Measurements from ENCODE around the gene SLC25A48.
A peak's percentile ranks its signal among the peaks of the same experiment; 100 is the strongest.

SLC25A48 gene

DNA sequence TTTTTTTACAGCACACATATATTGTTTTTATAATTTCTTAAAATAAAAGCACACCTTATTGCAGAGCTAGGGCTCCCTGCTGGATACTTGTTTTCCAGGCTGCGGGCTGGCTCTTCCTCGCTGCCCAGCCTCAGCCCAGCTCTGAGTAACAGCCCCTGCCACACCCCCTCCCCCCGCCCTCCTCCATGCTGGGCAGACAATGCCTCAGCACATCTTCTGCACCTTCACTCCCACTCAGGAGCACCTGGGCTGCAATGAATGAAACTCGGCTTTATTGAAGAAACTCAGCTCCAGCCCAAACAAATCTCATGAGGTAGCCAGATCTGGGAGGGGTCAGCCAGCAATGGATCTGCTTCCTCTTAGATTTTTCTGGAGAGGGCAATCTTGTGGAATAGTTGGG lies 51.7 kb downstream of the SLC25A48 start:
- DNase-seq = no peak

DNA sequence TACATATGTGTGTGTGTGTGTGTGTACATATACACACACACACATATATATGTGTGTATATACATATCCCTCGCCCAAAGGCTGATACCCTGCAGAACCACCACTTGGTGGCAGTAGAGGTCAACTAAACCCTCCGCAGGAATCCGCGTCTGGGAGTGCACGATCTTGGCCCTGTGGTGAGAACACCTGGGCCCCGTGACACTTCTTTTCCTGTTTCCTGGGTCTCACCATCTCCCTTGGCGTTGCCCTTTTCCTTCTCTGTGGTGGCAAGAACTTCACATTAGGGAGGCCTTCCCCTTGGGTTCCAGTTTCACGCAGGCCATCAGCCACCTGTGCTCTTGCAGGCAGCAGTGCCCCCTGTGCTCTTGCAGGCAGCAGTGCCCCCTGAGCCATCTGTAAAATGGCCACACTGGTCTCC lies 53.0 kb downstream of the SLC25A48 start:
- DNase-seq = peak; percentile 77

DNA sequence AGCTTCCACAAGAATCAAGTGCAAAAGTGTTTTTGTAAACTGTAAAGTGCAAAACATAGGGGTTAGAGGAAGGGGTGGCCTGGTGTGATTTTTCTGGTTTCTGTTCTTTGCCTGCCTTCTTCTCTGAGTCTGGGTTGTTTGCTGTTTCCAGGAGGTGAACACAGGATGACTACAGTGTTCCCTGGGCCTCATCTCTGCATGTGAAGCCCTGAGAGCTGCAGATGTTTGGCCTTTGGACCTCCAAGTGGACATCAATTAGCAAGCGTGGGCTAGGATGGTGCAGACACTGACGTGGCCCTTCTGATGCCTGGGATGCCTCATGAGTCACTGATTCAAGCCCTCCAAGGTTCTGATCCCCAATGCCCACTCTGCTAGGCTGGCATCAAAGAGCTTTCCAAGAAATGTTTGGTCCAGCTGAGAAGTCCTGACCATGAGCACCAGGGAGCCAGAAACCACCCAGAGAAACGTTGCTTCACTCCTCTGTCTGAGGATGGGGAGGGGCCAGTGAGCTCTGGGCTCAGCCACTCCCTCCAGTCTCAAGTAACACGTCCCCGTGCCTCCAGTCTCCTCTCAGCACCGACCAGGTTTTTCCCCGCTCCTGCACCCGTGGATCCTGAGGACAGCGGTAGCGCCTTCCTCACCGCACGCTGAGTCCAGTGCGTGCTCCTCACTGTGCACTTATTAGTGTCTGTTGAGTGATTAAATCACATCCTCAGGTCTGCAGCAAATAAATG lies 53.6 kb downstream of the SLC25A48 start:
- DNase-seq = no peak

DNA sequence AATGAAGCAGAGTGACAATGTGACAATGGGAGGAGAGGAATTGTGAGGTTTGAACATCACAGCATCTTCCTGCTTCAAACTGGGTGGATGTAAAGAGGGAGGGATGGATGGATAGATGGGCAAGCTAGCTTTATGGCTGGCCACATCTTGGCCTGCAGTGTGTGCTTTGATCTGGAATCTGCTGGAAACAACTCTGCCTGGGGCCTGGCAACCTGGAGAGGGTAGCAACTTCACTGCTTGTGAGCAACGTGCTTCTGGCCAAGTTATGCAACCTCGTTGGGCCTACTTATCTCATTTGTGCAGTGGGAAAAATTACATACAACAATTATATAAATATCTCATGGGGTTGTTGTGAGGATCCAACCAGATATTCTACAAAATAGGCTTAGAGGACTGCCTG lies 55.8 kb downstream of the SLC25A48 start:
- no peak for DNase-seq

DNA sequence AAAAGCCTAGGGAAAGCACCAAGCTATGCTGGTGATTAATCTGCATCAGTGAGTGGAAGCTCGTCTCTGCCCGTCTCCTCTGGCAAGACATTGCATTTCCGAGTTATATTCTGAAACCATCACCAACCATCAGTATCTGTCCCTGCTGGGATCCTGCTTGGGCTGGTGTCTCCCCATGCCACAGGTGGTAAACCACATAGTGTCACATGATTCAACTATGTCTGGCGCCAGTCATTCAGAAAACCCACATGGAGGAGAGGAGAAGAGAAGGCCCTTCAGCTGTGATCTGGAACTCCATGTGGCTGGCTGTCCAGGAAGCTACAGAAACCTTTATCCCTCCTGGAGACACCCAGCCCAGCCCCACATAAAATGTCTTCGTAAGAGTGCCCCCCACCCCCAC lies 56.4 kb downstream of the SLC25A48 start:
- peak; percentile 90 for DNase-seq

DNA sequence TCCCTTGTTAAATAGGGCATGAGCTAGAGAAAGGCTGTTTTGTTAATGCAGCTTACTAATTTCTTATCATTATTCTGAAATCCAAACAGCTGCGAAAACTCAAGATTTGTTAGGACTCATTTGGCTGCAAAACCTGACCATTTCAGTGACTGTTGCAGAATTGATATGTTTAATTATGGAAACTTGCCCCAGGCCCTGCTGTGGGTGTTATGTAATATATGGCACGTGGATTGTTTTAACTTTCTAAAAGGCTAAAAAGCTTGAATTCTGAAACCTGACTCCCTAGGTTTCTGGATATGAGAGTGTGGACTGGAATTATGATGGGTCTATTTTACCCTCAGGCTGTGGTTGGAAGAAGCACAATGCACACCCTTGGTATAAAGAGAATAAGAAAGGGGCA lies 56.8 kb downstream of the SLC25A48 start:
- no peak for DNase-seq

DNA sequence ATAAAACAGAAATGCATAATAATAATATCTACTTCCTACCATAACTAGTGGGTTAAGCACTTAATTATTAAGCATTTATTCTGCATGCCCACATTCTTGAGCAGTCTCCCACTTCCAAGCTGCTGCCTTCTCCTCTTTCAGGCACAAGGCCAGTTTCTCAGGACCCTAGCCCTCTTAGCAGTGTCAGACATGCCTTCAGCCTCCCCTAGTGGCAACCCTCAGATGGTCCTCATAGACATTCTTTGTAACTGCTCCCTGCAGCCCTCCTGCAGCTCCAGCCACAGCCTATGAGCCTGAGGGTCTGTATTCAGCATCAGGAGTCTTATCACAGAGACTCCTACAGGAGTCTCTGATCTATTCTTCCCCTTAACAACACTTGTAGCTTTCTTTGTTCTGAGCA lies 57.3 kb downstream of the SLC25A48 start:
- no peak for DNase-seq

DNA sequence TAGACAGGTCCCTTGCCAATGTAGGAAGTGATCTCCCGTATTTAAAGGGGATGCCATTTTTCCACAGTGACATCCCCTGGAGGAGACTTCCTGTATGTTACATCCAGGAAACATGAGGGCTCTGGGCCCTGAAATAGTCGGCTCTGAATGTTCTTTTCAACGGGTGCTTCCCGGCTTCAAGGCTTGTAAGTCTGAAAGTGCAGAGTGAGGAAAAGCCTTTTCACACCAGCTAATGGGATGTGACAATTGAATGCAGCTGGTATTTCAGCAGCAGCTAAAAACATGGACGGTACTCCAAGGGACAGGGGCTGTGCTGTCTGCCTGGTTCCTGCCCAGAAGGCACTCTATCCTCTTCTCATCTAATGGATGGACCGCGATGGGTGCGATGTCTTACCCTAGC lies 59.8 kb downstream of the SLC25A48 start:
- no peak for DNase-seq

DNA sequence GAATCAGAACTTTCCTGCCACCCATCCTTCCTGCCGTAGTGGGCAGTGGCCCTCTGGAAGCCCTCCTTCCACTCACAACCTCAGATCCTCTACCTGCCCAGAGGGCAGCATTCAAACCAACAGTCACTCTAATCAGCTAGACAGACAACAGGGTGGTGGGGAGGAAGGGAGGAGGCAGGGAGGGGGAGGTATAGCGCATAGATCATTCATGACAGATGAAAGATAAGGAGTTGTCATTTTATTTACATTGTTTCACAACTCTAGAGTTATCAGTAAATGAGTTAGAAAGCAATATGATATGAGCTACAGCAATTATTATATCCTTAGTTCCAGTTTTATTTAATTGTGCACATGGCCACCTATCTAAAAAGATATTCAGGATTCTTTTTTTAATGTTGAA lies 60.3 kb downstream of the SLC25A48 start:
- no peak for DNase-seq

DNA sequence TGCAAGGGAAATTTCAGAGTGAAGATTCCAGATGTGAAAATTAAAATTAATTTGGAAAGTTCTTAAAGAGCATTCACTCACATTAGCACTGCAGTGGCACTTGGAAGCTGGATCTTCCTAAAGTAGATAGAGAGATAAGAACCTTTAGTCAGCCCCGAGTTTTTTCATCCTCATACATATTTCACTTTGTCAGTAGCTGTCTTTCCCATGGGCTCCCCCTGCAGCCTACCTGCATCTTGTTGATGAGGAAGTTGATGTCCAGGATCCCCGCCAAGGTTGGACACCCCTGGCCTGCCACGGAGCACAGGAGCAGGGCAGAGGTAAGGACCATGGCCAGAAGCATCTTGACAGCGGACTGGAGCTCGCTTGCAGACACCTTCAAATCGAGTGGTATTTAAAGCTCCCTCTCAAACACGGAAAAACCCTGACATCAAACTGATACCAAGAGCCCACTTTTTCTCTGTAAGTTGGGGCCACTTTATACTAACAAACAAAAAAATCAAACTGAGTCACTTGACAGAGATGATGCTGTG lies 61.1 kb downstream of the SLC25A48 start, which contains the start of gene IL9:
Gene IL9, minus strand, starts transcription at position 368 of the 533 bp plus-strand sequence. Its CDS starts 25 bp downstream, at position 343.
- DNase-seq = no peak

DNA sequence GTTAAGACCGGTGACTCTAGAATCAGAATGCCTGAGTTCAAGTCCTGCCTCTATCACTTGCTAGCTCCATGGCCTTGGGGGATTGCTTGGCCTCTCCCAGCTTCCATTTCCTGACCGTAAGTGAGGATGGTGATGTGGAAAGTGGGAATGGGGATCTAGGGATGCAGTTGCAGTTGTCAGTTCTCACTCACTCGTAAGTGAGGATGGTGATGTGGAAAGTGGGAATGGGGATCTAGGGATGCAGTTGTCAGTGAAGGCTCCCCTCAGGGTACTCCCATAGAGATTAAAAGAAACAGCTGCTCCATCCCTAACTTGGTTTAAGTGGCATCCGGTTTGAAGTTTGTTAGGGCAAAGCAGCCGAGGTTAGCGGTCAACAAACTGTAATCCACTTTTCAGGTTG lies 64.2 kb downstream of the SLC25A48 start:
- no peak for DNase-seq

DNA sequence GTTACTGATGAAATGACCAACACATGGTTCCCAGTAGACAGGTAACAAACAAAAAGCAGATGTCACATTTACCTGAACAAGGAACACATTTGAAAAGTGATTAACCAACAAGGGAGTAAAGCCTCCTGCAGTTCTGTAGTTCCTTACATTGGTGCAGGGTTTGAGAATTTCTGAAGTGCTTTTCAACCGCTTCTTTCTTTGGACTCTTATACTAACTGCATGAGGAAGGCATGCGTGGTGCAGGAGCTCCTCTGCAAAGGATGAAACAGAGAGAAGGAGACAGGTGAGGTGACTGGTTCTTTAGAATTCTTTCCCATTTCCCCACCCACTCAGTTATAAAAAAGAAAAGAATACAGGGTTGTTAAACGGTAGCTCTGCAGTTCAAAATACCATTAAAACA lies 65.8 kb downstream of the SLC25A48 start:
- no peak for DNase-seq

DNA sequence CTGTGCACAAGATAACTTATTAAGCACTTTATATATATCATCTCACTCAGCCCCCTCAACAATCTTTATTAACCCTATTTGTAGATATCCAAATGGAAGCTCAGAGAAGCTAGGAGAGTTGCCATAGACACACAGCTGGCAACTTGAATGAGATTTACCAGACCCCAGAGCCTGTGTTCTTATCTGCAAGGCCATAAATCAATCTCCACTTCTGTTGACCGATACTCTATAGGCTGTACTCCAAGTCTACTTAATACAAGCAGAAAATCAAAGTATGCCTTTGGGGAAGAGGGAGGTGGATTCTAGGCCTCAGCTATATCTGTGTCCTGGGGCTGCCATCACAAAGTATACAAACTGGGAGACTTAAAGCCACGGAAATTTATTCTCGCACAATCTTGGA lies 67.2 kb downstream of the SLC25A48 start:
- DNase-seq = no peak

DNA sequence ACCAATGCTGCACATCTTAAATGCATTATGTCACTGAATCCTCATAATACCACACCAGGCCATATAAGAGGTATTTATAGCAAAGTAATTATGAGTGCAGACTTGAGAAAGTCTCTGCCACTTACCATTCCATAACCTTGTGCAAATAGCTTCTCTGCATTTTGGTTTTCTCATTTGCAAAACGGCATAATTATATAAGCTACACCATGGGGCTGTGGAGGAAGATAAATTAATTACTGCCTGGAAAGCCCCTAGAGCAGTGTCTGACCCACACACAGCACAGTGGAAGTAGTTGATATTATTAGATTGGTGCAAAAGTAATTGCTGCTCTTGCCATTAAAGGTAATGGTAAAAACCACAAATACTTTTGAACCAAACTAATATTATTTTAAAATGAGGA lies 70.7 kb downstream of the SLC25A48 start:
- no peak for DNase-seq

DNA sequence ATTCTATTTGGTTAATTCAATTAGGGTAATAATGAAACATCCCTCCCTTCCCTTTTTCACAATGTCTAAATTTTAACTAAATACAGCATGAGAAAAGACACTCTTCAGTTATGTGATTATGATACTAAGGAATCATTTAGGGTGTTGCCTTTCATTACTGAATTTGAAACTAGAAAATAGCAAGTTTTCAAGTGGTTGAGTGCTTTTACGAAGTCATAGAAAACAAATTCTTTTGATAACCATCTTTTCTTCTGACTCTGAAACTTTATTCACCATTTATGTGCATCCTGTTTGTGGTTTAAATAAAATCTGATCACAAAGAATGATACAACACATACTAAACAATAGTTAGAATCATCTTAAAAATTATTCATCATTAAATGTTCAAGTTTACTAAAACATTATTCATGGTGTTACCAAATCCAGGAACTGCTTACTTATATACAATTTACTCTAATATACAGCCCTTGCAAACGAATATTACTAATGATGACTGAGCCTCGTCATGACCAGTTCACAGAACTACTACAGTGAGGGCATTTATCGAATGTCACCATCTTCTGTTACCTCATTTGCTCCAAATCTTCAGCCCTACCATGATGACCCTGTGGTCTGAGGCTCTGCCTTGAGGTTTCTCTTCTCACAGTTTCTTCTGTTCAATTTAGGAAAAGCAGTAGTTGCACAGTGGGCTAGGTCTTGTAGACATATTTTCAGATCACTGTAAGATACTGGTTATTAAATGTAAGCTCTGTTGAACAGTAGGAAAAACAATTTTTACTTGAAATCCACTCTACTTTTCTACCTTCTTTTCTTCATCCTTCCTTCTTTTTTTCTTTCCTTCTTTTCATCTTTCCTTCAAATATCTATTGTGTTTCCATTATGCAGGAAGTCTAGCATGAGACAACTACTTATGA lies 79.5 kb downstream of the SLC25A48 start:
- DNase-seq = peak; percentile 62

DNA sequence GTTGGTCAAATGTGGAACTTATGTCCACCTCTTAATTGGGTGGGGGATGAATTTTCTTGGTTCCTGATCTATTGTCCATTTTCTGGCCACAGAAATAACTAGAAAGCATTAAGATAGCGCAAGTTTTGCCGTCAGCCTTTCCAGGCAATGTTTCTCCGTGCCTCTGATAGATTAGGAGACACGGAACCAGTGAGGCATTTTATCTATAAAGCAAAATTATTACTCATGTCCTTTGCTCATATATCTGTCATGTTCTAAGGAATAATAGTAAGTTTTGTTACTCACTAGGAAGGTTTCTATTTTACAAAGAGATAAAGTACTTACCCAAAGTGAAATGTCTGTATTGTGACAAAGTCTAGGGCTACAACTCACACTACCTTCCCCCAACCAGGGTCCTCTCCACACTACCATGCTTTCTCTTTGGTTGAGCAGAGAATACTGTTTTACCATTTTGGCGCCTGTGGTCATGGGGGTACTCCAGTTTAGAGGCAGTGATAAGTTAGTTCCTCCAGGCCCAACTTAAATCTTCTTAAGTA lies 81.1 kb downstream of the SLC25A48 start:
- no peak for DNase-seq

DNA sequence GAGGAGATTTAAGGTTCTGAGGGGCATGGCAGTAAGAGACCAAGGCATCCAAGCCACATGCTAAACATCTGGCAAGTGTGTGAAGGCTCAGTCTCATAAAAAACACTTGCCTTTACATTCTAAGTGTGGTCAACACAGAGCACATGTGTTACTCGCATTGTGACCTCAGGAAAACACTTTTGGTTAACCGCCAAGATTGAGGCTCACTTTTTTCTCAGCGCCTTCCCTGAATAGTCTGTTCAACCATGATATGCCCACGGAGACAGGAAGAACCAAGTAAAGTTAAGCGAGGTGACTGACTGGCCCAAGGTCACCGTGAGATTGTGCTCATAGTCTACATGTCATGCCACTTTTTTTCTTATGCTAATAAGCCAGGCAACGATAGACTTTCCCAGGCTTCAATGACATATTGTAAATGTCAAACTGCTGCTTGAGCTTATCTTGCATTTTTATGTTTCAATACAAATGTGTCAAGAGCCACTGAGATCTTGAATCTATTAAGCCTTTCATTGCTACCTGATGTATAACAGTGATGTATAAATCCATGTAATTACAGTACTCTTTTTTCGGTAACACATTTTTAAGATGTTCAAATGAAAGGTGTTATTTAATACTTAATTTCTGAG lies 82.3 kb downstream of the SLC25A48 start:
- peak; percentile 42 for DNase-seq

DNA sequence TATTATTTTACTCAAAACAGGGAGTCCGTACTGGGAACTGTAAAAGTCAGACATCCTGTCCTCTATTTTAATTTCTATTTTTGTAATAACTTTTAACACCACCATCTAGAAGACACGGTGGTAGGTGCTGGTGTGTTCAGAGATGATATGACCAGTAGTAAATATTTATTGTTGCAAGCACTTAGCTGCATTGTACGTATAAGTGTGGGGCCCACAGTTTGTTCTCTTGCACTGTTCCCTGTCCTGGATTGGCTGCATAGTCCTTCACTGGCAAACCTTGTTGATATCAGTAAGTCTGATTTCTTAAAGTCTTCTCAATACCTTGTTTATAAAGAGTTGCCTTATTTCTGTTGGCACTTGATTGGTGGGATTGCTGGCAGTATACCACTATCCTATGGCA lies 85.7 kb downstream of the SLC25A48 start:
- no peak for DNase-seq

DNA sequence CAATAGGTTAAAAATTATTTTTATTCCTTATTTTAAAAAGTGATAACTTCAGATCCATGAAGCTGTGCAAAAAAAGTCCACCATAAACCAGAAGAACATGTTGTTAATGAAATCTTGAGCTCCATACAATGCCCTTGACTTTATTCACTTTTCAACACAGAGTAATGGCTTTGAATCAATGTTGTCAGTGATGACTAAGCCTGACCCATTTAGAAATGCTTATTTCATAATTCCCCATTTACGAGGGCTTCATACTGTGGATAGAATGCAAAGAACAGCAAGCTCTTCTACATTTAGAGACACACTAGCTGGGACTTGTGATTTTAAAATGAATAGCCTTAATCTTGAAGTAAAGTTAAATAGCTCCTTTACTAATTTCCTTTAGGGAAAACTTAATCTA lies 86.9 kb downstream of the SLC25A48 start:
- DNase-seq = no peak

DNA sequence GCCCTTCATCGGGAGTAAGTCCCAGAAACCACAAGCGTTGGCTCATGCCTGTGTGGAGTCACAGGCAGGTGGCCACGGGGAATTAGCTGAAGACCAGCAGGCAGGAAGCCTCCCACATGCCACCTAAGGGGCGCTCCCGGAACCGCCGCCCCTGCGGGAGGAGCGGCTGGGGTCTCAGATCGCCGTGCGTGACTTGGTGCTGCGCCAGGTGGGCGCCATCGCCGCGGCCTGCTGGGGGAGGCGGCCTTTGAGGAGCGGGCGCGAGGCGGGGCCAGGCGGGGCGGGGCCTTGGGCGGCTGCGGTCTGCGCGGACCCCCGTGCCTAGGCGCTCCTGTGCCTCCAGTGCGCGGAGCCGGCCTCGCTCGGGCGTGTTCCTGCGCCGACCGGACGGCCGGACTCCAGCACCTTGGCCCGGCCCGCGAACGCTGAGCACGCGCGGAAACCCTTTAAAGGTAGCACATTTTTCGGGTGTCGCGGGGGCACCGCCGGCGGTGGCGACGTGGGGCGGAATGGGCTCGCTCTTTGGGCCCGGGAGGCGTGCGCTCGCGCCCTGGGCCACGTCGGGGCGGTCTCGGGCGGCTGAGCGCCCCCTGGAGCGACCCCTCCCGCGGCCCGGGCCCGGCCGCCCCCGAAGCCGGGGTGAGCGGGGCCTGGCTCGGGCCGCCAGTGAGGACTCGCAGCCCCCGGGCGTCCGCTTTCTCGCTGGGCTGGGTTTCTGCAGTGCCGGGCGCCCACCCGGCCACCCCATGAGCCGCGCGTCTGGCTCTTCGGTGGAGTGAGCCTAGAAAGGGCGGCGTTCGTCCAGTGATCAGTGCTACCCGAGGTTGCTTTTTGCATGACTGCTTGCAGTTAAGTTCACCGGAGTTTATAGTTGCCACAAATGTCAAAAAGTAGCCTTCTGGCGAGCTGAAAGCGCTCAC lies 95.8 kb downstream of the SLC25A48 start:
- DNase-seq = no peak

DNA sequence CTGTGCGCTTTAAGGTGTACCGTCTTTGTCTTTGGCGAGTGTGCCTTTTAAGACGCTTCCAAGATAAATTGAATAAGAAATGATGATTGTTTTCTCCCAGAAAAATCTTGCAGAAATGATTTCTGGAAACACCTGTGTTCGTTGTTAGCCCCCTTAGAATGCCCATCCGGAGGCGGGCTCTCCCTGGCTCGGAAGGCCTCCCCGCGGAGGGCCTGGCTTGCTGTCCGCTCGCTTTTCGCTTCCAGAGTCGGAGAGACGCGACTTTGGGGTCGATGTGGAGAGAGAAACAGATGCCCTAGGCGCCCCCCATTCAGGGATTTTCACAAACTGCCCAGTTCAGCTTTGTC lies 96.5 kb downstream of the SLC25A48 start:
- DNase-seq = no peak

DNA sequence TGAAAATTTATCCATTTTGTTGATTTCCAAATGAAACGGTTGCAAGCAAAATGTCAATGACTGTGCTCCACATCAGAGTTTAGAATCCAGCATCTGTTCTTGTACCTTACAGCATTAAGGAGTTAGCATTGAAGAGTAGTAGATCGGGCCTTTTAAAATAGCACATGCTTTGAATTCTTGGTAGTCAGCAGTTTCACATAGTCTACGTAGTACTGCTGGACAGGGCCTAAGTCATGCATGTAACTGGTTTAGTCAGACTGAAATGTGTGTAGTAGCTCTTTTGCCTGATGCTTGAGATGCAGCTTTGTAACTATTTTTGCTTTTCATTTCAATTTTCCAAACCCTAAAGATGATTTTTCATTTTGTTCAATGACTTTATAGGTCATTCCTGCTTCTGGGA lies 100.5 kb downstream of the SLC25A48 start:
- no peak for DNase-seq

Measured in activated CD4-positive, alpha-beta T cell treated with anti-CD3 and anti-CD28 coated beads, Interleukin-2, amount 50 U/mL, for 16 hours (primary cell).